Ureter (tissue), 1 donor: ENCODE measurements around the gene C12orf54. TPM values are rescaled to one million over a fixed set of nuclear protein-coding genes. Genes with fewer than 3 reads are reported as not detected.
"Not testable (repeated sequence)": the region's sequence is repeated elsewhere in the genome, so short reads cannot be mapped to it uniquely, and the experiment has no call there.

Experiments
- DNase-seq: peaks from one replicate; pipeline ENCODE4 v3.0.0-alpha.2; 2020; ENCODE audit warnings: low spot score
- total RNA-seq: library from RNA; stranded (reverse); gene quantifications from one replicate; pipeline ENCODE4 v1.2.4, GENCODE V29; 2023
- donor health status: DM: yes; HTN: yes; CAD: no.

Gene C12orf54
- total RNA-seq = 1.5 TPM

GRCh38 chr12:48482198-48482597 is at the start of gene C12orf54:
C12orf54 (plus strand) TSS chr12:48482498; CDS start chr12:48483297, 799 bp downstream.
- DNase-seq = no peak

GRCh38 chr12:48434016-48434415 is 48.3 kb upstream of the C12orf54 start:
- DNase-seq = not testable (repeated sequence)

GRCh38 chr12:48441069-48441468 is 41.2 kb upstream of the C12orf54 start:
- no peak for DNase-seq

DNA sequence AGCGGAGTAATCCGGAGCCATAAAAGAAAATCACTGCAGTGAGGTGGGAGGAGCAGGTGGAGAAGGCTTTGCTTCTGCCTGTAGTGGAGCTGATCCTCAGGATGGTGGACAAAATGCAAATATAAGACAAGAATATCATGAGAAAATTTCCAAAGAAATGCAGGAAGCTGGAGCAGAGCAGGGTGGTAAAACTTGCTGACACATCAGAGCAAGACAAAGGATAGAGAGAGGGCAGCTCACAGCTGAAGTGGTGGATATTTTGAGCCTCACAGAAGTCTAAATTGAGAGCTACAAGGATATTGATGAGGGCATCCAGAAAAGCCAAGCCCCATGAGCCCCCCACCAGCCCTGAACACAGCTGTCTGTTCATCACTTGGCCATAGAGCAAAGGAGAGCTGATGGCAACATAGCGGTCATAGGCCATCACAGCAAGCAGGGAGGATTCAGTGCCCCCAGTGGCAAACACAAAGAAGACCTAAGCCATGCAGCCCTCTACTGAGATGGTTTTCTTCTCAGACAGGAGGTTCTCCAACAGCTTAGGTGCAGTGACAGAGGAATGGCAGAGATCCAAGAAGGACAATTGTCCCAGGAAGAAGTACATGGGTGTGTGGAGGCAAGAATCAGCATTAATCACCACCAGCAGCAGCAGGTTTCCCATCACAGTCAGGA is 40.0 kb upstream of the C12orf54 start:
- DNase-seq = no peak

DNA sequence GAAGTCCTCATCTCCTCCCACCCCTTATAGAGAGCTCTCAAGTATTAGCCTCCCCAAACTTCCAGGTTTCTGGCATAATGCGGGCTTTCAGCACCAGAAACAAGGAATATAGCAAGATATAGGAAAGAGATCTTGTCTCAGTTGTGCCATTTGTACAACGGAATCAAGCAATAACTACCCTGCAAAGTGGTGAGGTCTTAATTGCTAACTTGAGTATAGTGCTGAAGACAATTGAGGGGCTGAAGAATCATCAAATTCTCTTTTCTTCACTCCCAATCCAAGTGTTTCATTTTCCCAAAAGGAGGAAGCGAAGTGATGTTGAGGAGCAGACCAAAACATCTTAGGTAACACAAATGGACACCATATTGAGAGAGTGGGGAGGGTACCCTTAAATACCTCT is 36.8 kb upstream of the C12orf54 start:
- DNase-seq = no peak

DNA sequence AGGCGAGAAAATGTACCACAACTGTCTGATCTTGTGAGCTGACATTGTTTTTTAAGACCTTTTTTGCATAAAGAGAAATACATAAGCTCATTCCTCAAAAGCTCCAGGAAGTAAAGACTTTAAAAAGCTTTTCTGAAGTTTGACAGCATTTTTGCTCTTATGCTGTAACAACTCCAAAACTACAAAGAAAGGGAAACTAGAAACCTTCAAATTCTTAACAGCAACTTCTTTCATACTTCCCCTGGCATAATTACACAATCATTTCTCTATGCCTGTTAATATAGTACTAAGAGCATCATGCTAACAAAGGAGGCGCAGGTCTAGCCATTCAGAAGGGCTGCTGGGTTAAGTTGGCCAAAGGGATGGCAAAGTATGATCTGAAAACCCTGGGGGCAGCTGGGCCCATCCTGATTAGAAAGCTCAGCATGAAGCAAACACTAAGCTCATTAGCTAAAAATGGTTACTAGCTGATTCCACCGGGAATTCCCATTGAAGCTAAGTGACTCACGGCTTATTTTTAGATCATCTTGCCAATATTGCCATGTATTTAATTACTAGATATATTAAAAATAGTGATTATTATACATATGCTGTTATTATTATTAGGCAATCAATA is 36.0 kb upstream of the C12orf54 start:
- DNase-seq = no peak

DNA sequence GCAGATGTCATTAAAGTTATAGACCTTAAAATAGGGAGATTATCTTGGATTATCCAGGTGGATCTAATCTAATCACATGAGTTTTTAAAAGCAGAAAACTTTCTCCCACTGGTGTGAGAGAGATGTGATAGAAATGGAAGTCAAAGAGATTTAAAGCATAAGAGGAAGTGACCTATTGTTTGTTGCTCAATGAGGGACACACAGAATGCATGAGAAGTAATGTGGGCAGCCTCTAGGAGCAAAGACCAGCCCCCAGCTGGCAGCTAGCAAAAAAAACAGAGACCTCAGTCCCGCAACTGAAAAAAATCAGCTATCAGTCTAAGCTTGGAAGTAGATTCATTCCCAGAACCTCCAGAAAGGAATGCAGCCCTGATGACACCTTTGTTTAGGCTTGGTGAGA is 34.5 kb upstream of the C12orf54 start:
- DNase-seq = no peak

- DNase-seq = no peak
These were observed 30.9 kb upstream of the C12orf54 start for GRCh38 chr12:48451372-48451771.

DNA sequence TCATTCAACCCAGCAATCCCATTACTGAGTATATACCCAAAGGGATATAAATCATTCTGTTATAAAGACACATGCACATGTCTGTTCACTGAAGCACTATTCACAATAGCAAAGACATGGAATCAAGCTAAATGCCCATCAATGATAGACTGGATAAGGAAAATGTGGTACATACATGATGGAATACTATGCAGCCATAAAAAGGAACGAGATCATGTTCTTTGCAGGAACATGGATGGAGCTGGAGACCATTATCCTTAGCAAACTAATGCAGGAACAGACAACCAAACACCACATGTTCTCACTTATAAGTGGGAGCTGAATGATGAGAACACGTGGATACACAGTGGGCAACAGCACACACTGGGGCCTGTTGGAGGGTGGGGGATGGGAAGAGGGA is 29.3 kb upstream of the C12orf54 start:
- not testable (repeated sequence) for DNase-seq

- DNase-seq = no peak
These were observed 27.6 kb upstream of the C12orf54 start for GRCh38 chr12:48454667-48455066.

GRCh38 chr12:48455116-48455515 is 27.2 kb upstream of the C12orf54 start:
- no peak for DNase-seq

DNA sequence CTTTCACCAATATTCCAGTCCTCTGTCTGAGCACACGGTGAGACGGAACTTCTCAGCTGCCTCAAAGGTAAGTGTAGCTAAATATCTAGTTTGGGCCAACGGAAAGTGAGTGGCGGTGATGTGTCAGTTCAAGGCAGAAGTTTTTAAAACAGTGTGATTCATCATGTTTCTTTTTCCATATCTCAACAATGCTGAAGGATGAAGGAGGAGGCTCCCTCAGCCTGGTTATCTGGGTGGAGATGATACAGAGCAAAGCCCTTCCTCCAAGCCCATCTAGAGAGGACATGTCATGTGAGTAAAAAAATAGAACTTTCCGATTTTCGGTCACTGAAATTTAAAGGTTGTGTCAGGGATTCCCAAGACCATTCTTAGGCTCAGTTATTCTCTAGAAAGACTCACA is 23.0 kb upstream of the C12orf54 start:
- no peak for DNase-seq

DNA sequence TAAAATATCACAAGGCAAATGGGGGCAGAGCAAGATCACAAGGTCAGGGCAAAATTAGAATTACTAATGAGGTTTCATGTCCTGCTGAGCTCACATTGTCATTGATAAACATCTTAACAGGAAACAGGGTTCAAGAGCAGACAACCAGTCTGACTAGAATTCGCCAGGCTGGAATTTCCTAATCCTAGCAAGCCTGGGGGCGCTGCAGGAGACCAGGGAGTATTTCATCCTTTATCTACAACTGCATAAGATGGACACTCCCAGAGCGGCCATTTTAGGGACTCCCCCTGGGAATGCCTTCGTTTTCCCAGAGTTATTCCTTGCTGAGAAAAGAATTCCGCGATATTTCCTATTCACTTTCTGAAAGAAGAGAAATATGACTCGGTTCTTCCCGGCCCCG is 13.3 kb upstream of the C12orf54 start:
- DNase-seq = not testable (repeated sequence)

- no peak for DNase-seq
These were observed 10.0 kb upstream of the C12orf54 start, which contains the start of gene ANP32D for GRCh38 chr12:48472259-48472658. ANP32D (plus strand) TSS chr12:48472559; CDS start chr12:48472665, 106 bp downstream.

- DNase-seq = no peak
These were observed 9.2 kb upstream of the C12orf54 start for GRCh38 chr12:48473061-48473460.

- not testable (repeated sequence) for DNase-seq
These were observed 7.8 kb upstream of the C12orf54 start for GRCh38 chr12:48474497-48474896.

DNA sequence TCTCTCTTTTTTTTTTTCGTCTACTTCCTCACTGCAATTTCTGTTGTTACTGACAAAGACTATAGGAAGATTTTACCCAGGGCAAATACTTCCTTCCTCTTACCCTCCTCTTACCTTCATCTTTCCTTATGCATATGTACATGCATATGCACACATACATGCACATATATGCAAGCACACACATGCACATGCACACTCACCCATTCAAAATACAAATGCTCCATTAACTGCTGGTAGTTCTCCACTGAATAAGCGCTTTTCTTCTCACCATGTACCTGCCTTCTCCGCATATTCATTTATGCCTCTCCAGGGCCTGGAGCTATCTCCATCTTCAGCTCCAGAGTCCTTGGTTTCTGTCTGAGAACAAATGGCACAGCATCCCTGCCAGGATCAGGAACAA is 632 bp downstream of the C12orf54 start:
- no peak for DNase-seq

DNA sequence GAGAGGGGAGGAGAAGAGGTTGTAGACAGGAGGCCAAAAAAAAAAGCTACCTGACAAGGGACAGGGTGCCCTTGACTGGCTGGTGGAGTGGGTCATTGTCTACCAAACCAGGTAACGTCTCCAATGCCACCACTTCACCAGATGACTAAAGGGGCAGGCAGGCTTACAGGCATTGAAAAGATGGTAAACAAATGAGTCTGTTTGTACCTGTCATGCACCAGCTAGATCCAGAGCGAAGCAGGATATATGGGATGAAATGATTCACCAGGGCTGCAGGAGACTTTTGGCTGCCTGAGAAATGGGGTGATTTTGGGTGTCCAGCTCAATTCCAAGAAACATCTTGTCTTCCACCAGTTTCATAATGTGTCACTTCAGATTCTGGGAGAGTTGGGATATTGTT is 4.0 kb downstream of the C12orf54 start:
- no peak for DNase-seq

DNA sequence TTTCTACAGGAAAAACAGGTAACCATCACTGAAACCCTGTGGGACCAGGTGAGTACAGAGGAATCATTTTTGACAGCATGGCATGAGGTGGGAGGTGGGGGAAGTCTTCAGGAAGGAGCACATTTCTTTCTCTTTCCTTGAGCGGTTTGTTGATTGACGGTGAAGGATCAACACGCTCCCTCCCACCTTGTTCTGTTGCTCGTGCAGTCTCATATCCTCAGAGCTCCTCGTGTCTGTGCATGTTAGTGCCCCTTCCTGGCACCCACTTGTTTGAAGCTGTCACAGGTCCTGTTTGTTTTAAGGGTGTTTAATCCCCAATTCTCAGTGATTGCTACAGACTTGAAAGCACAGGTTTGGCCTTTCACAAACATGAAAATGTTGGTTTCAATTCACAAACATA is 4.4 kb downstream of the C12orf54 start:
- DNase-seq = peak; percentile 50

GRCh38 chr12:48489012-48489411 is 6.7 kb downstream of the C12orf54 start:
- DNase-seq = no peak

DNA sequence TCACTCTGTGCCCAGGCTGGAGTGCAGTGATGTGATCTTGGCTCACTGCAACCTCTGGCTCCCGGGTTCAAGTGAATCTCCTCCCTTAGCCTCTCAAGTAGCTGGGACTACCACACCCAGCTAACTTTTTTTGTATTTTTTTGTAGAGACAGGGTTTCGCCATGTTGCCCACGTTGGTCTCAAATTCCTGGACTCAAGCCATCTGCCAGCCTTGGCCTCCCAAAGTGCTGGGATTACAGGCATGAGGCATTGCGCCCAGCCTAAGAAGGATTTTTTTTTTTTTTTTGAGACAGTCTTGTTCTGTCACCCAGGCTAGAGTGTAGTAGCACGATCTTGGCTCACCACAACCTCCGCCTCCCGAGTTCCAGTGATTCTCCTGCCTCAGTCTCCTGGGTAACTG is 7.2 kb downstream of the C12orf54 start:
- not testable (repeated sequence) for DNase-seq

GRCh38 chr12:48500281-48500680 is 18.0 kb downstream of the C12orf54 start:
- not testable (repeated sequence) for DNase-seq

DNA sequence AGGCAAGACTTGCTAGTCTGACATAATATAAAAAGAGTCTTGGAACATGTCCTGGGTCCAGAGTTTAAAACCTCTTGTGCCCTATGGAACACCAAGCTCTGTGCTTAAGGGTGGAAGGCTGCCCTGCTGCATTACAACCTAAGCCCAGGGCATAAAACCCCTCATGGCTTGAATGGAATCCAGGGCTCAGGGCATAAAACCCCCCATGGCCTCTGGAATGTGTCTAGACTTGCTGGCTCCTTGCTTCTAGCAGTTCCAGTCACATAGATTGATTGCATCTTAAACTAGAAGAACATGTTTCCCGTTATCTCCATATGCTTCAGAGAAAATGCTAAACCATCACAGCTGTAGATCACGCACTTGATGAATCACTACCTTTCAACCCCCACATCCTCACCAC is 24.5 kb downstream of the C12orf54 start:
- DNase-seq = not testable (repeated sequence)

- DNase-seq = no peak
These were observed 26.7 kb downstream of the C12orf54 start for GRCh38 chr12:48508987-48509386.
